Panc1 (cell line): ENCODE measurements around the gene SNX1.
A peak's percentile ranks its signal among the peaks of the same experiment; 100 is the strongest.

Experiments used
- POLR2AphosphoS5 ChIP-seq: IDR thresholded peaks from 2 replicates; pipeline ENCODE4 v1.6.1; 2012; ENCODE audit warnings: mild to moderate bottlenecking, low read depth, low read length, moderate library complexity
- TF ChIP-seq, protein P1 (sequence below): fragments of 450-650 bp; IDR thresholded peaks from 2 replicates; pipeline ENCODE4 v1.5.1; 2017; ENCODE audit warnings: mild to moderate bottlenecking
- TF ChIP-seq, protein P2 (sequence below), 2 experiments: IDR thresholded peaks; 2 replicates each; pipeline ENCODE4 v1.6.1; 2011 to 2012; ENCODE audit warnings: low read depth in 2 of 2, control low read depth in 1 of 2, low read length in 1 of 2, mild to moderate bottlenecking in 1 of 2, moderate library complexity in 1 of 2; ENCODE audit not compliant: insufficient read depth in 1 of 2

DNA sequence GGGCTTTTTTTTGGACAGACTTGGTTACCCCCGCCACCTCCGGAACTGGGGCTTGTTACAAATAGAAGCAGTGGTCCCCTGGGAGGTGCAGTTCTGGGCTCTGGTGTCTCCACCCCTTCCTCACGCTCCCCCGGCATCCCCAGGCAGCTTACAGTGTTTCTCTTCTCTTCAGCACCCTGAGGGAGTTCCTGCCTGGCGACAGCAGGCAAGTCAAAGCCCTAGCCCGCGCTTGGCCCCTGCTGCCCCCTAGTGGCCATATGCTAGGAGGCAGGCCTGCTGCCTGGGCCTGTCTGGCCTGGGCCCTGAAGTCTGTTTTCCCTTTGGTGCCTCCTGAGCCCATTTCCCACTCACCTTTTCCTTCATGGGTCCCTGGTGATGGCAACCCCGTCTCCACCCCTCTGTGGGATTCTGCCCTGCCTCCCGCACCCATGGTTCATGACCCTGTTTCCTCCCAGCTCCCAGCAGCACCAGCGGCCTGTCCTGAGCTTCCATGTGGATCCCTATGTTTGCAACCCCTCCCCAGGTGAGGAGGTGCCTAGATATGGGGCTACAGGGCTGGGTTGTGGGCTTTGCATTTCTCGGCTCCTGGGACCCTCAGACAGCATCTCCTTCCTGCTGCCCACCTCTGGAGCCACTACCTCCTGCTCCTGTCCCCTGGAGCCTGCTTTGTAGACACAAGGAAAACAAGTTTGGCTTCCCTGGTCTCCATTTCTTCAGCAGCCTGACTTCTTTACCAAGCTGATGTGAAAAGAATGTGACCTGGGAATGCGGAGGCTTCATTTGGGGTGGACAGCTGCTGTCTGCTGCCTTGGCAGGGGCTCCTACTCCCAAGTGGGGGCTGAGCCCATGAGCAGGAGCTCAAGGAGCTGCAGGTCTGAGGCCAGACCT, 57.9 kb downstream of the SNX1 start:
- TF ChIP-seq, protein P1, sequence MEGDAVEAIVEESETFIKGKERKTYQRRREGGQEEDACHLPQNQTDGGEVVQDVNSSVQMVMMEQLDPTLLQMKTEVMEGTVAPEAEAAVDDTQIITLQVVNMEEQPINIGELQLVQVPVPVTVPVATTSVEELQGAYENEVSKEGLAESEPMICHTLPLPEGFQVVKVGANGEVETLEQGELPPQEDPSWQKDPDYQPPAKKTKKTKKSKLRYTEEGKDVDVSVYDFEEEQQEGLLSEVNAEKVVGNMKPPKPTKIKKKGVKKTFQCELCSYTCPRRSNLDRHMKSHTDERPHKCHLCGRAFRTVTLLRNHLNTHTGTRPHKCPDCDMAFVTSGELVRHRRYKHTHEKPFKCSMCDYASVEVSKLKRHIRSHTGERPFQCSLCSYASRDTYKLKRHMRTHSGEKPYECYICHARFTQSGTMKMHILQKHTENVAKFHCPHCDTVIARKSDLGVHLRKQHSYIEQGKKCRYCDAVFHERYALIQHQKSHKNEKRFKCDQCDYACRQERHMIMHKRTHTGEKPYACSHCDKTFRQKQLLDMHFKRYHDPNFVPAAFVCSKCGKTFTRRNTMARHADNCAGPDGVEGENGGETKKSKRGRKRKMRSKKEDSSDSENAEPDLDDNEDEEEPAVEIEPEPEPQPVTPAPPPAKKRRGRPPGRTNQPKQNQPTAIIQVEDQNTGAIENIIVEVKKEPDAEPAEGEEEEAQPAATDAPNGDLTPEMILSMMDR: peak; percentile 99
- TF ChIP-seq, protein P2, sequence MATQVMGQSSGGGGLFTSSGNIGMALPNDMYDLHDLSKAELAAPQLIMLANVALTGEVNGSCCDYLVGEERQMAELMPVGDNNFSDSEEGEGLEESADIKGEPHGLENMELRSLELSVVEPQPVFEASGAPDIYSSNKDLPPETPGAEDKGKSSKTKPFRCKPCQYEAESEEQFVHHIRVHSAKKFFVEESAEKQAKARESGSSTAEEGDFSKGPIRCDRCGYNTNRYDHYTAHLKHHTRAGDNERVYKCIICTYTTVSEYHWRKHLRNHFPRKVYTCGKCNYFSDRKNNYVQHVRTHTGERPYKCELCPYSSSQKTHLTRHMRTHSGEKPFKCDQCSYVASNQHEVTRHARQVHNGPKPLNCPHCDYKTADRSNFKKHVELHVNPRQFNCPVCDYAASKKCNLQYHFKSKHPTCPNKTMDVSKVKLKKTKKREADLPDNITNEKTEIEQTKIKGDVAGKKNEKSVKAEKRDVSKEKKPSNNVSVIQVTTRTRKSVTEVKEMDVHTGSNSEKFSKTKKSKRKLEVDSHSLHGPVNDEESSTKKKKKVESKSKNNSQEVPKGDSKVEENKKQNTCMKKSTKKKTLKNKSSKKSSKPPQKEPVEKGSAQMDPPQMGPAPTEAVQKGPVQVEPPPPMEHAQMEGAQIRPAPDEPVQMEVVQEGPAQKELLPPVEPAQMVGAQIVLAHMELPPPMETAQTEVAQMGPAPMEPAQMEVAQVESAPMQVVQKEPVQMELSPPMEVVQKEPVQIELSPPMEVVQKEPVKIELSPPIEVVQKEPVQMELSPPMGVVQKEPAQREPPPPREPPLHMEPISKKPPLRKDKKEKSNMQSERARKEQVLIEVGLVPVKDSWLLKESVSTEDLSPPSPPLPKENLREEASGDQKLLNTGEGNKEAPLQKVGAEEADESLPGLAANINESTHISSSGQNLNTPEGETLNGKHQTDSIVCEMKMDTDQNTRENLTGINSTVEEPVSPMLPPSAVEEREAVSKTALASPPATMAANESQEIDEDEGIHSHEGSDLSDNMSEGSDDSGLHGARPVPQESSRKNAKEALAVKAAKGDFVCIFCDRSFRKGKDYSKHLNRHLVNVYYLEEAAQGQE (IDR thresholded peaks at IDR 0.05; ENCODE audit: insufficient read depth in 1 of 2, low read depth in 2 of 2, low read length in 1 of 2): 0 out of 4 replicates have a peak, but pooled peaks of 1 of the 2 experiments have one; percentile 30
- TF ChIP-seq POLR2AphosphoS5: peak; percentile 87
